ENCODE data around the gene ARHGAP20. TPM values are rescaled to one million over a fixed set of nuclear protein-coding genes. Genes with fewer than 3 reads are reported as not detected.

The ARHGAP20 gene
- total RNA-seq, 2 experiments from 2014 or later: 0.19 to 0.22 TPM

GRCh38 chr11:110587972-110588371 lies 124.3 kb downstream of the ARHGAP20 start:
- peaks cover 6% of the 10 kb centered on the region for H3K27me3 Mint-ChIP-seq (ENCODE audit: low read depth)
- CTCF ChIA-PET: no interaction called here
- no peaks in the 10 kb centered on the region for H3K4me1 Mint-ChIP-seq (ENCODE audit: low read depth)

DNA sequence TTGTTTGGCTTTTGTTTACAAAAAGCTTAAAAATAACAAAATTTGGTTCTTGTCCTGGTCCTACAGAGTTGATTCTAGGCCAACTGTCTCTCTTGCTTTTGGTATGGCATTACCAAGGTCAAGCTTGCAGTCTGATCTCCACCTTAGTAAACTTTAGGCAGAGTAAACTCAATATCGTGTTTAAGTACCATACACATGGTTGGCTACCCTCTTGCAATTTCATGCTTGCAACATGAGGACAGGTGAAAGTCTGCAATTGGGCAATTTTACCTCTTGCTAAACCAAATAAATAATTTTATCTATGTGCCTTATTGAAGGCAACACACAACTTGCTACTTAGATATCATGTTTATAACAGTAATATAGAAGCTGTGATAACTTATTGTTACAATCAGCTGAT lies 125.1 kb downstream of the ARHGAP20 start:
- Mint-ChIP-seq H3K9me3 (no peaks in the 10 kb centered on the region), H3K27me3 (ENCODE audit: low read depth) (peaks cover 6% of the 10 kb centered on the region), H3K36me3 (ENCODE audit: low read depth) (no peaks in the 10 kb centered on the region), H3K4me3 (no peak overlapping the region), H3K27ac (no peak overlapping the region), H3K4me1 (ENCODE audit: low read depth) (no peaks in the 10 kb centered on the region)
- intact Hi-C loops (cut with micrococcal nuclease): no loop called here
- CTCF ChIA-PET: interaction anchor here (0.7 kb wide), 1 partner anchor 38 kb away, joined by 3 read pairs; no protein-coding TSS in a partner anchor
- no peak for DNase-seq

More at GRCh38 chr11:110587972-110588371, 124.3 kb downstream of the ARHGAP20 start:
- DNase-seq: no peak
- intact Hi-C loops (cut with micrococcal nuclease): no loop called here
- Mint-ChIP-seq H3K9me3 (no peaks in the 10 kb centered on the region), H3K36me3 (ENCODE audit: low read depth) (no peaks in the 10 kb centered on the region), H3K27ac (no peak overlapping the region), H3K4me3 (no peak overlapping the region)

DNA sequence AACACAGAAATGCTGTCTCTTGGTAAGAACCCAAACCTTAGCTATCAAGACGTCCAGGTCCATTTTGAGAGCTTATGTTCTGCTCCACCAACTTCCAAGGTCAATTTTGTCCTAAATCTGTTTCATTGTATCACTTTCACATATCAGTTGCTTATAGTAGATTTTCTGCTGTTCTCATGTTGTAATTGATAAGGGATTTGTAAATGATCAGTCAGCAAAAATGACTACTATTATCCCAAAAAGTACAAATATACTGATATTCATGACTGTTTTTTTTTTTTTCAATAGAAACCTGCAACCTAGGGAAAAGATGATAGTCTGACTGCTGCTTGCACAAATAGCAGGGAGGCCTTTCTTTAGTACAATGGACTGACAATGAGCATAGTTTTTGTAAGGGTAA lies 128.1 kb downstream of the ARHGAP20 start:
- DNase-seq: no peak
- H3K27me3 Mint-ChIP-seq (ENCODE audit: low read depth): no peaks in the 10 kb centered on the region
- CTCF ChIA-PET: no interaction called here
- intact Hi-C loops (cut with micrococcal nuclease): no loop called here
- no peak overlapping the region for H3K27ac Mint-ChIP-seq
- H3K4me3 Mint-ChIP-seq: no peak overlapping the region
- no peaks in the 10 kb centered on the region for H3K9me3 Mint-ChIP-seq
- H3K4me1 Mint-ChIP-seq (ENCODE audit: low read depth): no peaks in the 10 kb centered on the region
- H3K36me3 Mint-ChIP-seq (ENCODE audit: low read depth): no peaks in the 10 kb centered on the region

DNA sequence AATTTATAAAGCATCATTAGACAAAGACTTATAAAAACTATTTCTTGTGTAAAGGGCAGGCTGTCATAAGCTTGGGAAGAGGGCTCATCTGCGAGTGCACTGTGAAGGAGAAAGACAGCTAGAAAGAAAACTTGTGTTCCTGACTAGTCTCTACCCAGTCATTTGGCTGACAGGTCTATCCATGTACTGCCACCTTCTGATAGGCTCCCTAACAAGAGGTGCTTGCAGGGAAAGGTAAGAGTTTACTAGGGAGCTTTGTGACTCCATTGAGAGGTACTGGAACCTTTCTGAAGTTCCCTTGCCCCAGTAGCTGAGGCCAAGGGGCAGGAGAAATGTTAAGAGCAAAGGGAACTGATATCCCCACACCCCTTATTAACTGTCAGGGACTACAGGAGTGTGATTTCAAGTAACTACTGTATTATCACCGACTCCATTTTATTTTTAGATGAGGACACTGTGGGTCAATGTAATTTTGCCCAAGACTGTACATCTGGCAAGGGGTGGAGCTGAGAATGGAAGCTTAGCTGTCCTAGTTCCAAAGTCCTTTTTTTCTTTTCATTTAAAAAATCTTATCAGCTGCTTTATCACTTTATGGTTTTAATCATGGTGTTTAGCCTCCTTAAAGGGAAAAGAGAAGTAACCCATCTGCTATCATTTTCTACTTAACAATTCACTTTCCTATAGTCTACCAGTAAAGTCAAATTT lies 129.4 kb downstream of the ARHGAP20 start:
- CTCF ChIA-PET: interaction anchor here (0.6 kb wide), 1 partner anchor 121 kb away, joined by 3 read pairs; no protein-coding TSS in a partner anchor
- Mint-ChIP-seq H3K27me3 (ENCODE audit: low read depth) (peaks cover 3% of the 10 kb centered on the region), H3K4me1 (ENCODE audit: low read depth) (no peaks in the 10 kb centered on the region), H3K27ac (no peak overlapping the region), H3K36me3 (ENCODE audit: low read depth) (no peaks in the 10 kb centered on the region), H3K4me3 (no peak overlapping the region), H3K9me3 (no peaks in the 10 kb centered on the region)
- DNase-seq: no peak
- intact Hi-C loops (cut with micrococcal nuclease): no loop called here

GRCh38 chr11:110580571-110580970 lies 131.7 kb downstream of the ARHGAP20 start:
- no peak overlapping the region for H3K4me3 Mint-ChIP-seq
- intact Hi-C loops (cut with micrococcal nuclease): no loop called here
- no peaks in the 10 kb centered on the region for H3K9me3 Mint-ChIP-seq
- no peak for DNase-seq
- H3K27me3 Mint-ChIP-seq (ENCODE audit: low read depth): peaks cover 3% of the 10 kb centered on the region
- CTCF ChIA-PET: no interaction called here
- no peaks in the 10 kb centered on the region for H3K4me1 Mint-ChIP-seq (ENCODE audit: low read depth)
- H3K36me3 Mint-ChIP-seq (ENCODE audit: low read depth): no peaks in the 10 kb centered on the region
- H3K27ac Mint-ChIP-seq: no peak overlapping the region

DNA sequence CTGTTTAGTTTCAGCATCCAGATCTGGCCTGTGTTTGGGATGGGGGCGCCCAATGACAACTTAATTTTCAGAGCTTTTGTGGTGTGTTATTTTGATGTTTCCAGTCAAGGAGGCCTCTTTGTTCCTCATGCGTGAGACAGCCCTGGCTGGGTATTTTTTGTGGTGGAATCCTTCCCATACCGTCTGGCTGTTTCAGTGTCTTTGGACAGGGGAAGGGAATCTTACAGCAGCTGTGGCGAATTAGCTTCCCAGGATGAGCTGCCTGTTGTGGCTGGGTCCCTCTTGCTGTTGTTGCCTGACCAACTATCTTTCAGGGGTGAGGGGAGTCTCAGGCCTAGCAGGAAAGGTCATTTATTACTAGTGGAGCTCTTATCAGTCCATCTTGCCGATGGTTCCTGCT lies 138.8 kb downstream of the ARHGAP20 start:
- intact Hi-C loops (cut with micrococcal nuclease): no loop called here
- H3K27ac Mint-ChIP-seq: no peak overlapping the region

DNA sequence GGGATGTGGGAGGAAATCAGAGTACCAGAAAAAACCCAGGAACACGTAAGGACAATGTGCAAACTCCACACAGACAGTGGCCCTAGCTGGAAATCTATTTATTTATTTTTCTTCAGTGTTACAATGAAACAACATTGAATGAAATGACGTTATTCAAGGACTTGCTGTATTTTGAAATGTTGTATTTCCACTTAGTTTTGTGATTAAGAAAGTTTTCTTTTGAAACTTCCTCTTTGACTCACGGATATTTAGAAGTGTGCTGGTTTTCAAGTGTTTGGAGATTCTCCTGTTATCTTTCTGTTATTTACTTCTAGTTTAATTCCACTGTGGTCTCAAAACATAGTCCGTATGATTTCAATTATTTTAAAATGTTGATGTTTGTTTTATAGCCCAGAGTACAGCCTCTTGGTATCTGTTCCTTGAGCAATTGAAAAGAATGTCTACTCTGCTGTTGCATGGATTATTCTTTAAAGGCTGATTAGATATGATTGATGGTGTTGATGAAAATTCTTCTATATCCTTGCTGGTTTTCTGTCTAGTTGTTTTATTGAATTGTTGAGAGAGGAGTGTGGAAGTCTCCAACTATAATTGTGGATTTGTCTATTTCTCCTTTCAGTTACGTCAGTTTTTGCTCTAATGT lies 141.0 kb downstream of the ARHGAP20 start:
- intact Hi-C loops (cut with micrococcal nuclease): no loop called here
- no peaks in the 10 kb centered on the region for H3K36me3 Mint-ChIP-seq (ENCODE audit: low read depth)
- H3K9me3 Mint-ChIP-seq: no peaks in the 10 kb centered on the region
- CTCF ChIA-PET: no interaction called here
- H3K27ac Mint-ChIP-seq: no peak overlapping the region
- H3K4me3 Mint-ChIP-seq: no peak overlapping the region
- H3K4me1 Mint-ChIP-seq (ENCODE audit: low read depth): no peaks in the 10 kb centered on the region
- peaks cover 5% of the 10 kb centered on the region for H3K27me3 Mint-ChIP-seq (ENCODE audit: low read depth)
- no peak for DNase-seq

More for the DNA sequence above, 138.8 kb downstream of the ARHGAP20 start:
- Mint-ChIP-seq H3K4me1 (ENCODE audit: low read depth) (no peaks in the 10 kb centered on the region), H3K4me3 (no peak overlapping the region), H3K9me3 (no peaks in the 10 kb centered on the region), H3K36me3 (ENCODE audit: low read depth) (no peaks in the 10 kb centered on the region), H3K27me3 (ENCODE audit: low read depth) (peaks cover 5% of the 10 kb centered on the region)
- CTCF ChIA-PET: interaction anchor here (0.6 kb wide), 1 partner anchor 413 kb away, joined by 3 read pairs; no protein-coding TSS in a partner anchor
- no peak for DNase-seq

- CTCF ChIA-PET: interaction anchor here (1.2 kb wide), 1 partner anchor 662 kb away, joined by 3 read pairs; no protein-coding TSS in a partner anchor
- H3K4me3 Mint-ChIP-seq: no peak overlapping the region
- no peaks in the 10 kb centered on the region for H3K9me3 Mint-ChIP-seq
- H3K27ac Mint-ChIP-seq: no peak overlapping the region
- intact Hi-C loops (cut with micrococcal nuclease): no loop called here
- no peaks in the 10 kb centered on the region for H3K27me3 Mint-ChIP-seq (ENCODE audit: low read depth)
- no peaks in the 10 kb centered on the region for H3K36me3 Mint-ChIP-seq (ENCODE audit: low read depth)
- DNase-seq: no peak
- H3K4me1 Mint-ChIP-seq (ENCODE audit: low read depth): no peaks in the 10 kb centered on the region
Measured at GRCh38 chr11:110566577-110566976, 145.7 kb downstream of the ARHGAP20 start.

- H3K27ac Mint-ChIP-seq: no peak overlapping the region
- intact Hi-C loops (cut with micrococcal nuclease): no loop called here
- CTCF ChIA-PET: interaction anchor here (1.2 kb wide), 1 partner anchor 663 kb away, joined by 3 read pairs; no protein-coding TSS in a partner anchor
- no peaks in the 10 kb centered on the region for H3K4me1 Mint-ChIP-seq (ENCODE audit: low read depth)
- H3K36me3 Mint-ChIP-seq (ENCODE audit: low read depth): no peaks in the 10 kb centered on the region
- peaks cover 5% of the 10 kb centered on the region for H3K27me3 Mint-ChIP-seq (ENCODE audit: low read depth)
- no peak overlapping the region for H3K4me3 Mint-ChIP-seq
- H3K9me3 Mint-ChIP-seq: no peaks in the 10 kb centered on the region
- DNase-seq: no peak
Measured at GRCh38 chr11:110565357-110566336, 146.6 kb downstream of the ARHGAP20 start.

DNA sequence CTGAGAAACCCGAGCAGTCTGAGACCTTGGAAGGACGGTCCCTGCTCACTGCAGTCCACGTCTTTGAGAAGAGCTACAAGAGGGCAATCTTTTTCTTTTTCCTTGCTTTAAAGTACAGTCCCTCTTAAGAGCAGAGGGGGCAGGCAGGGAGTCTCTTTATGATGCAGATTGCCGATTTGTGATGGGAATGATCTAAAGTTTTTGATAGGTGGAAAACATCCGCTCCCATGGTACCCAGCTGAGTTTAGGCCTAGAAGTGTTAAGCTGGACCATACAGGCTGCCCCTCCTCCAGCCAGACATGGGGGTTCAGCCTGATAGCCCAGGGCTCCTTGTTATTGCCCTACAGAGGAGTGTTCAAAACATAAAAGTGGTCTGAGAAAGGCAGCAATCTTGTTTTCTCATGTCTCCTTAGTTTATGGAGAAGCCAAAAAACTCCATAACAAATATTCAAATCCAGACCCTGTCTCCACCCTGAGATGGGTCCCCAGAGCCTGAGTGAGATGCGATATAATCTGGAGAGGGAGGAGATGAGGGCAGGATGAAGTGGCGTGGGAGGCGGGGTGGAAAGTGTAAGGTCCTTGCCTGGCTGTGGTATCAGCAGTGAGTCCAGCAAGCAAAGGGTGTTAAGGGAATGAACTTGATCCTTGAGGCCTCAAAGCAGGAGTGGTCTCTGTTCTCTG lies 147.4 kb downstream of the ARHGAP20 start:
- intact Hi-C loops (cut with micrococcal nuclease): no loop called here
- Mint-ChIP-seq H3K4me1 (ENCODE audit: low read depth) (no peaks in the 10 kb centered on the region), H3K27ac (no peak overlapping the region), H3K27me3 (ENCODE audit: low read depth) (peaks cover 5% of the 10 kb centered on the region), H3K4me3 (no peak overlapping the region), H3K9me3 (no peaks in the 10 kb centered on the region), H3K36me3 (ENCODE audit: low read depth) (no peaks in the 10 kb centered on the region)
- no peak for DNase-seq
- CTCF ChIA-PET: no interaction called here

GRCh38 chr11:110544779-110545178 lies 167.5 kb downstream of the ARHGAP20 start:
- H3K27ac Mint-ChIP-seq: no peak overlapping the region
- intact Hi-C loops (cut with micrococcal nuclease): no loop called here
- CTCF ChIA-PET: no interaction called here

GRCh38 chr11:110538154-110538553 lies 174.1 kb downstream of the ARHGAP20 start:
- CTCF ChIA-PET: no interaction called here
- intact Hi-C loops (cut with micrococcal nuclease): no loop called here
- H3K9me3 Mint-ChIP-seq: no peaks in the 10 kb centered on the region
- no peak overlapping the region for H3K27ac Mint-ChIP-seq
- H3K4me1 Mint-ChIP-seq (ENCODE audit: low read depth): no peaks in the 10 kb centered on the region
- H3K4me3 Mint-ChIP-seq: no peak overlapping the region
- H3K27me3 Mint-ChIP-seq (ENCODE audit: low read depth): peaks cover 4% of the 10 kb centered on the region
- DNase-seq: no peak
- H3K36me3 Mint-ChIP-seq (ENCODE audit: low read depth): no peaks in the 10 kb centered on the region

More at GRCh38 chr11:110544779-110545178, 167.5 kb downstream of the ARHGAP20 start:
- DNase-seq: no peak
- Mint-ChIP-seq H3K27me3 (ENCODE audit: low read depth) (peaks cover 2% of the 10 kb centered on the region), H3K36me3 (ENCODE audit: low read depth) (no peaks in the 10 kb centered on the region), H3K4me1 (ENCODE audit: low read depth) (no peaks in the 10 kb centered on the region), H3K4me3 (no peak overlapping the region), H3K9me3 (peaks cover 12% of the 10 kb centered on the region)
